Measurements from ENCODE around the gene AGXT.

Gene AGXT

DNA sequence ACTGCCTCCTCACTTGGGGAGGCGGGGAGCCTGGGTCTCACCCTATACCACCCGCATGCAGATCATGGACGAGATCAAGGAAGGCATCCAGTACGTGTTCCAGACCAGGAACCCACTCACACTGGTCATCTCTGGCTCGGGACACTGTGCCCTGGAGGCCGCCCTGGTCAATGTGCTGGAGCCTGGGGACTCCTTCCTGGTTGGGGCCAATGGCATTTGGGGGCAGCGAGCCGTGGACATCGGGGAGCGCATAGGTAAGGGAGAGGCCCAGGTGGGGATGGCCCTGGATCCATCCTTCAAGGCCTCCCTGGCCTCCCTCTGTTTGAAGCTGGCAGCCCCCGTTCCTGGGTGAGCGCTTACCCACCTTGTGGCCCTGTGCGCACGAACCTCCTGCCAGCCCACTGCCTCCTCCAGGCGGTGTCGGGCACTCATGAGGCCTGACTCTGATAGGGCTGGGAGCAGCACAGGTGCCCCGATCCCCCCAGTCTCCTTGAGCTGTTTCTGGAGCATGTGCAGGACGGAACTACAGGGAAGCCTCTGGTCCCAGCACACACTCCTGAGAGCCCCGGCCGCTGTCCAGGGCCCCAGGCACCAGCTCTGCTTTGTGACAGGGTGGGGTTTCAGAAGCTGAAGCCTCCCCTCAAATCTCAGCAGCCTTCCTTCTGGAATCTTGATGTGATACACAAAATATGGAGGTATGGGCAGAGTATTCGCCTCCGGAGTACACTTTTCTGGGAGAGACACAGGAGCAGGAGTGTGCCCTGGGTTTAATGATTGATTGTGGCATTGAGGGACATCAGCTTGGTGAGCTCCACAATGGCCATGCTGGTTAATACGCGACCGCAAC, 708 bp downstream of the AGXT start:
- TF ChIP-seq TAF1 (IDR thresholded peaks at IDR 0.05; ENCODE audit: borderline replicate concordance, insufficient read depth, low read length) (no peak), SIN3A (IDR thresholded peaks at IDR 0.05; ENCODE audit: borderline replicate concordance, insufficient read depth, low read length) (no peak), POLR2AphosphoS5 (IDR thresholded peaks at IDR 0.05; ENCODE audit: low read depth, low read length) (no peak), FOXP2 (optimal IDR thresholded peaks at IDR 0.05; ENCODE audit: borderline replicate concordance, extremely low read depth, extremely low read length, insufficient read depth) (no peak)
- TF ChIP-seq, protein P1, sequence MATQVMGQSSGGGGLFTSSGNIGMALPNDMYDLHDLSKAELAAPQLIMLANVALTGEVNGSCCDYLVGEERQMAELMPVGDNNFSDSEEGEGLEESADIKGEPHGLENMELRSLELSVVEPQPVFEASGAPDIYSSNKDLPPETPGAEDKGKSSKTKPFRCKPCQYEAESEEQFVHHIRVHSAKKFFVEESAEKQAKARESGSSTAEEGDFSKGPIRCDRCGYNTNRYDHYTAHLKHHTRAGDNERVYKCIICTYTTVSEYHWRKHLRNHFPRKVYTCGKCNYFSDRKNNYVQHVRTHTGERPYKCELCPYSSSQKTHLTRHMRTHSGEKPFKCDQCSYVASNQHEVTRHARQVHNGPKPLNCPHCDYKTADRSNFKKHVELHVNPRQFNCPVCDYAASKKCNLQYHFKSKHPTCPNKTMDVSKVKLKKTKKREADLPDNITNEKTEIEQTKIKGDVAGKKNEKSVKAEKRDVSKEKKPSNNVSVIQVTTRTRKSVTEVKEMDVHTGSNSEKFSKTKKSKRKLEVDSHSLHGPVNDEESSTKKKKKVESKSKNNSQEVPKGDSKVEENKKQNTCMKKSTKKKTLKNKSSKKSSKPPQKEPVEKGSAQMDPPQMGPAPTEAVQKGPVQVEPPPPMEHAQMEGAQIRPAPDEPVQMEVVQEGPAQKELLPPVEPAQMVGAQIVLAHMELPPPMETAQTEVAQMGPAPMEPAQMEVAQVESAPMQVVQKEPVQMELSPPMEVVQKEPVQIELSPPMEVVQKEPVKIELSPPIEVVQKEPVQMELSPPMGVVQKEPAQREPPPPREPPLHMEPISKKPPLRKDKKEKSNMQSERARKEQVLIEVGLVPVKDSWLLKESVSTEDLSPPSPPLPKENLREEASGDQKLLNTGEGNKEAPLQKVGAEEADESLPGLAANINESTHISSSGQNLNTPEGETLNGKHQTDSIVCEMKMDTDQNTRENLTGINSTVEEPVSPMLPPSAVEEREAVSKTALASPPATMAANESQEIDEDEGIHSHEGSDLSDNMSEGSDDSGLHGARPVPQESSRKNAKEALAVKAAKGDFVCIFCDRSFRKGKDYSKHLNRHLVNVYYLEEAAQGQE (IDR thresholded peaks at IDR 0.05; ENCODE audit: insufficient read depth in 1 of 2, low read depth in 2 of 2, low read length in 2 of 2), result no peak

DNA sequence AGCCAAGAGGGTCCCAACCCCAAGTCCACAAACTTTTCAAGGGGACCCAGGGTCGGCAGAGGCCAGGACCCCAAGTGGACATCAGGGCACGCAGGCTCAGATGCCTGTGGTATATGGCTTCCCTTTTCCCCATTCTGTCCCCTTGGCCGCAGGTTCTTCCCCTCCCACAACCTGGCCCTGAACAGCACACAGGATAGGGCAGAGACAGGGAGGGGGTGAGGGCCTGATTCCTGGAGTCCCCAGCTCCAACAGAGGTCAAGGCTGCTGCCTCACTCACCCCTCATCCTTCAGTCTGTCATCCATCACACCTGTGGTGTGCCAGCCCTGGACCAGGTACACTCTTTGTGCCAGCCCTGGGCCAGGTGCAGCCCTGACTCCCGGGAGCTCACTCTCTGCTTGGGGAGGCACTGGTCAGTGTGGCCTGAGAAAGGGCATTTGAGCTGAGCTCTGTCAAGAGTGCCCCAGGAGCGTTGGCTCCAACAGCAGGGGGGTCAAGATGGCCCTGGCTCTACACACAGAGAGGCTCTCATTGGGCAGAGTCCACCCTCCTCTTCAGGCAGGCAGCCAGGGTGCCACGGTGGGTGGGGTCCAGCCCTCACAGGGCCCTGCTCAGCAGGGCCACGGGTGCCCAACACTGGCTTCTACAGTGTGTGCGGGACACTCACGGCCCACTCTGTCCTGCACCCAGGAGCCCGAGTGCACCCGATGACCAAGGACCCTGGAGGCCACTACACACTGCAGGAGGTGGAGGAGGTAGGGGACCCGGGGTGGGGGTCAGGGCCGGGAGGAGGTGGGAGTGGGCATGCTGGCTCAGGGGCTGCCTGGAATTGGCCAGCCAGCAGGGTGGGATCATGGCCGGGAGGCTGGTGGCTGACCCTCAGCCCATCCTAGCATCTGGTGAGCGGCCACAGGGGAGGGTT, 1.6 kb downstream of the AGXT start:
- TF ChIP-seq POLR2AphosphoS5 (IDR thresholded peaks at IDR 0.05; ENCODE audit: low read depth, low read length), result no peak
- TF ChIP-seq FOXP2 (optimal IDR thresholded peaks at IDR 0.05; ENCODE audit: borderline replicate concordance, extremely low read depth, extremely low read length, insufficient read depth), result no peak
- no peak for TF ChIP-seq TAF1 (IDR thresholded peaks at IDR 0.05; ENCODE audit: borderline replicate concordance, insufficient read depth, low read length)
- TF ChIP-seq, protein P1 (IDR thresholded peaks at IDR 0.05; ENCODE audit: insufficient read depth in 1 of 2, low read depth in 2 of 2, low read length in 2 of 2), result no peak
- no peak for TF ChIP-seq SIN3A (IDR thresholded peaks at IDR 0.05; ENCODE audit: borderline replicate concordance, insufficient read depth, low read length)

DNA sequence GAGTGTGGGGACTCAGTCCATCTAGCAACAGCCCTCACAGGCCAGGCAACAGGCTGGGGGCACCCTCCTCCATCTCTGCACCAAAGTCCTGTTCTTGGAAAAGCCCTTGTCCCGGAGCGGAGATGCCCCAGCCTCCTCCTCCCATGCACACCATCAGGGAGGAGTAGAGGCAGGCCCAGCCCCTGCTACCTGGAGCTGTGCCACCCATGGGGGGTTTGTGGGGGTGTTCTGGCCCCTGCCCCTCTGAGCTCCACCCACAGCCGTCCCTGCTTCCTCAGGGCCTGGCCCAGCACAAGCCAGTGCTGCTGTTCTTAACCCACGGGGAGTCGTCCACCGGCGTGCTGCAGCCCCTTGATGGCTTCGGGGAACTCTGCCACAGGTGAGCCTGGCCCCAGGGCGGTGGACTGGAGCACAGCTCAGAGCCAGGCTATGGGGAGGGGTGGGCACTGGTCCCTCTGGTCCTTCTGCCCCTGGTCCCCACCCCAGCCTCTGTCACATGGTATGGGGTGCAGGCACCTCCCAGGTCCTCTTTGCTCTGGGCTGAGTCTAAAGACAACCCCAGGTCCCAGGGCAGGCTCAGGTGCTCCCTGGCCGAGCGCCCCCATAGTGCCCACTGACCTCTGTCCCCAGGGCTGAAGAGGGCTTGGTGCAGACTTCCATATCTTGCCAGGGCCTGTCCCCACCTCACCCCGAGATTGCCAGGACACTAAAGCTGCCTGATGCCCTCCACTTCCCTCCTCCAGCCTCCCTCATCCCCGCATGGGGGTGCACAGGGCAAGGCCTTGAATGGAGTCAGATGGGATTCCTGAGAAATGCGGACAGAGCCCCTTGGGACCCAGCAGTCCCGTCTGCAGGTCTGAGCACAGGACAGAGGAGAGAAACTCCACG, 2.7 kb downstream of the AGXT start:
- TF ChIP-seq TAF1 (IDR thresholded peaks at IDR 0.05; ENCODE audit: borderline replicate concordance, insufficient read depth, low read length), result no peak
- TF ChIP-seq SIN3A (IDR thresholded peaks at IDR 0.05; ENCODE audit: borderline replicate concordance, insufficient read depth, low read length), result no peak
- TF ChIP-seq, protein P1 (IDR thresholded peaks at IDR 0.05; ENCODE audit: insufficient read depth in 1 of 2, low read depth in 2 of 2, low read length in 2 of 2), result no peak
- no peak for TF ChIP-seq FOXP2 (optimal IDR thresholded peaks at IDR 0.05; ENCODE audit: borderline replicate concordance, extremely low read depth, extremely low read length, insufficient read depth)

DNA sequence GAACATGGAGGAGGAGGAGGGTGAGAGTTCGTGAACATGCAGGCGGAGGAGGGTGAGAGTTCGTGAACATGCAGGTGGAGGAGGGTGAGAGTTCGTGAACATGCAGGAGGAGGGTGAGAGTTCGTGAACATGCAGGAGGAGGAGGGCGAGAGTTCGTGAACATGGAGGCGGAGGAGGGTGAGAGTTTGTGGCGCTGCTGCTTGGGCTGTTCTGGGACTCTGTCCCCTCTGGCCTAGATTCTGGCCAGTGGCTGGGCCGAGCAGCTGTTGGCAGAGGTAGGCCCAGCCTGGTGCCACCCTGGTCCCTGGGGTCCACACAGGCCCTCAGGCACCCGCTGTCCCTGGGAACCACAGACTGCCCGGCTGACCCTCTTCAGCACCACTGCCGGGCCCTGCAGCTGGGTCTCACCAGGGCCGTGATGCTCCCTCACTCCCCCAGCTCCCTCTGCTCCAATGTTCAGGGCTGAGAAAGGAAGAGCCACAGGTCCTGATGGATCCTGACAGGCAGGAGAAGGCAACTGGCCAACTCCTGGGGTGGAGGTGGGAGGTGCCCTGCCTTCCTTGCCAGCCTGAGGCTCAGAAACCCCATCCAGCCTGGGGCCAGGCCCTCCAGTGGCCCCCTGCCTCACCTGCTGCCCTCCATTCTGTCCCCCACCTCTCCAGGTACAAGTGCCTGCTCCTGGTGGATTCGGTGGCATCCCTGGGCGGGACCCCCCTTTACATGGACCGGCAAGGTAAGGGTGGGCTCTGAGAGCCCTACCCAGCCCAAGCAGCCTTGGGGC, 3.9 kb downstream of the AGXT start:
- TF ChIP-seq, protein P1 (IDR thresholded peaks at IDR 0.05; ENCODE audit: insufficient read depth in 1 of 2, low read depth in 2 of 2, low read length in 2 of 2), result no peak
- TF ChIP-seq TAF1 (IDR thresholded peaks at IDR 0.05; ENCODE audit: borderline replicate concordance, insufficient read depth, low read length), result no peak
- no peak for TF ChIP-seq FOXP2 (optimal IDR thresholded peaks at IDR 0.05; ENCODE audit: borderline replicate concordance, extremely low read depth, extremely low read length, insufficient read depth)
- TF ChIP-seq SIN3A (IDR thresholded peaks at IDR 0.05; ENCODE audit: borderline replicate concordance, insufficient read depth, low read length), result no peak
- TF ChIP-seq POLR2AphosphoS5 (IDR thresholded peaks at IDR 0.05; ENCODE audit: low read depth, low read length), result no peak
